HG03064 (cell line): Measurements from ENCODE around the gene PRICKLE3.

Source experiments
- ATAC-seq: cut with Tn5 transposase; IDR thresholded peaks from one replicate; pipeline ENCODE4 v1.9.1; 2021; ENCODE audit warnings: low read depth; ENCODE audit not compliant: unreplicated experiment

PRICKLE3 gene, protein sequence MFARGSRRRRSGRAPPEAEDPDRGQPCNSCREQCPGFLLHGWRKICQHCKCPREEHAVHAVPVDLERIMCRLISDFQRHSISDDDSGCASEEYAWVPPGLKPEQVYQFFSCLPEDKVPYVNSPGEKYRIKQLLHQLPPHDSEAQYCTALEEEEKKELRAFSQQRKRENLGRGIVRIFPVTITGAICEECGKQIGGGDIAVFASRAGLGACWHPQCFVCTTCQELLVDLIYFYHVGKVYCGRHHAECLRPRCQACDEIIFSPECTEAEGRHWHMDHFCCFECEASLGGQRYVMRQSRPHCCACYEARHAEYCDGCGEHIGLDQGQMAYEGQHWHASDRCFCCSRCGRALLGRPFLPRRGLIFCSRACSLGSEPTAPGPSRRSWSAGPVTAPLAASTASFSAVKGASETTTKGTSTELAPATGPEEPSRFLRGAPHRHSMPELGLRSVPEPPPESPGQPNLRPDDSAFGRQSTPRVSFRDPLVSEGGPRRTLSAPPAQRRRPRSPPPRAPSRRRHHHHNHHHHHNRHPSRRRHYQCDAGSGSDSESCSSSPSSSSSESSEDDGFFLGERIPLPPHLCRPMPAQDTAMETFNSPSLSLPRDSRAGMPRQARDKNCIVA

DNA sequence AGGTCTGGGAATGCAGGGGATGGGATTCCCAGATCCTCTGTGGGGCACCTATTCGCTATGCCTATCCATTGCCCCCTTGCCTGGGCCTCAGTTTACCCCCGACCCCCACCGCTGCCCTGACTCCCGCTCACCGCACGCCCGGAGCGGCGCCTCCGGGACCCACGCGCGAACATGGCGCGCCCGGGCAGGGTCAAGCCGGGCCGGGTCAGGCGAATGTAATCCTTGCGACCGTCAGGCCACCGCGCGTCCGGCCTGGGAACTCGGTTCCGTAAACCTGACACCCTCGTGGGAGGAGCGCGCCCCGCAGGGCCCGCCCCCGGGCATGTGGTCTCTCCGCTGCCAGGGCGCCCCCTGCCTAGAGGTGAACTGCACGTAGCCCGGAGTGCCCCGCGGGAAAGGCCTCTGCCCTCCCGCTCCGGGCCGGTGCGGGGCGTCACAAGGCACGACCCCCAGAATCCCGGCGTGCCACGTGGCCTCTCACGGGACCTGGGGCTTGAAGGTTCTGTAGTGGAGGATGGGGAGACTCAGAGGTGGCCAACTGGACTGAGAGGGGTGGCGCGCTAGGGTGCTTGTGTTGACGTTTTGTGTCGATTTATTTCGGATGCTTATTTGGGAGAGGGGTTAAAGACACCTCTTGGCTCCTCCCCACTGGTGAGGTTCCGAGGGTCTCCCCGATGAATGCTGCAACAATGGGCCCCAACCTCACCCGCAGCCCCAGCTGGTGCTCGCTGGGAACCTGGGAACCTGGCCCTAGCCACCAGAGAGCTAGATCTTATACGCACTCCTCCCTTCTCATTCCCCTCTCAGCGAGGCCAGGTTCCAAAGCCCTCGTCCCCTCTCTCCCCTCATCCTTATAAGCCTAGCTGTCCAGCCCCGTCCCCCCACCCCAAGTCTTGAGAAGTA, at the start of gene PRICKLE3:
PRICKLE3 (minus strand) TSS at position 249 of the 903 bp plus-strand sequence; CDS start at position 173, 76 bp downstream.
- ATAC-seq, result peak; percentile 31

DNA sequence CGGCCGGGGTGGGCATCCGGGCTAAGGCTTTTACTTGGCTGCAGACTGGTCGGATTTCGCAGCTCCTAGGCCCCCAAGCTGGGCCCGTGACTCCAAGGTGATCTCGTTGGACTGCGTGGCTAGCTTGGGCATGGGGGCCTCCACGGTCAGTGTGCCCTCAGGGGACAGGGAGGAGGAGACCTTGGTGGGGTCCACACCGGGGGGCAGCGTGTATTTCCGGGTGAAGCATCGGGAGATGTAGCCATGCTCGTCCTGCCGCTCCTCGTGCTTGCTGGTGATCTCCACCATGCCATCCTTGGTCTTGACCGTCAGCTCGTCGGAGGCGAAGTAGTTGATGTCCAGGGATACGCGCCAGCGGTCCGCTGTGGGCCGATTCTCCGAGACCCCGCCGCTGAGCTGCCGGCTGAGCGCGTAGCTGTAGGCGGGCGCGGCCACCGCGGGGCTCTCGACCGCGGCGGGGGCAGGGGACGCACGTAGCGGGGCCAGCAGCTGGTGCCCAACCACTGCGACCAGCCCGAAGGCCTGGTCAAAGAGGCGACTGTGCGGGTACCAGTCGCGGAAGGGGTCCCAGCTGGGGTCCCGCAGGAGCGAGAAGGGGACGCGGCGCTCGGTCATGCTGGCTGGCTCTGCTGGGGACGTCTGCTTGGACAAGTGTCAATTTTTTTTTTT, 47.8 kb upstream of the PRICKLE3 start:
- ATAC-seq, result no peak

DNA sequence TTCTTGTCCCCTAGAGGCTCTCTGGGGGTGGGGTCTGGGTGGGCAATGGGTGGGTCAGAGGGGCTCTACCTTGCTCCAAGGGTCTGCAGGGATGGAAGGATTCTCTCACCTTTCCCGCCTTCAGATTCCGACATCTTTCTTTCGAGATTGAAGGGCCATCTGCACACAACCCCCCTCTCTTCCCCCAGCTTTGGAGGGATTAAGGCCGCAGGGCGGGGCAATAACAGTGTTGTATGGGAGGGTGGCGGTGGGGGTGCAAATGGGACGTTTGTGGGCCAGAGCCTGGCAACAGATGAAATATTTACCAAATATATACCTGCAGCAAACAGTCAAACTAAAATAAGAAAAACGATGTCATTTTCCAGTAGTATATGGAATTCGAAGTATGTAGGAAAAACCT, 47.0 kb upstream of the PRICKLE3 start, which contains the start of gene CACNA1F:
CACNA1F (minus strand) TSS at position 165 of the 400 bp plus-strand sequence; CDS start at position 134, 31 bp downstream.
- no peak for ATAC-seq

DNA sequence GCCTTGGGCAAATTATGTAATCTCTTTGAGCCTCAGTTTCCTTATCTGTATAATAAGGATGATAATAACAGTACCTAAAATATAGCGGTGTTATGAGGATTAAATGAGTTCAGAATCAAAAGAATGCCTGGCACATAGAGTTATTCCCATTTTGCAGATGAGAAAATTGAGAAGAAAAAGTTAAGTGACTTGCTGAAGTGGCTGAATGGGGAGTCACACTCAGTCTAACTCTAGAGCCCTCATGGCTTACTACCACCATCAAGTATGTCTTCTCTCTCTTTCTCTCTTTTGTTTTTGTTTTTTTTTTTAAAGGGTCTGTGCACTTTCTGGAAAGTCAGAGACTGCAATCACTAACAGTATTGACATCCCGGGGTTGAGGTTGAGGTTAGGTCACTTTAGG, 46.4 kb upstream of the PRICKLE3 start:
- ATAC-seq, result no peak

DNA sequence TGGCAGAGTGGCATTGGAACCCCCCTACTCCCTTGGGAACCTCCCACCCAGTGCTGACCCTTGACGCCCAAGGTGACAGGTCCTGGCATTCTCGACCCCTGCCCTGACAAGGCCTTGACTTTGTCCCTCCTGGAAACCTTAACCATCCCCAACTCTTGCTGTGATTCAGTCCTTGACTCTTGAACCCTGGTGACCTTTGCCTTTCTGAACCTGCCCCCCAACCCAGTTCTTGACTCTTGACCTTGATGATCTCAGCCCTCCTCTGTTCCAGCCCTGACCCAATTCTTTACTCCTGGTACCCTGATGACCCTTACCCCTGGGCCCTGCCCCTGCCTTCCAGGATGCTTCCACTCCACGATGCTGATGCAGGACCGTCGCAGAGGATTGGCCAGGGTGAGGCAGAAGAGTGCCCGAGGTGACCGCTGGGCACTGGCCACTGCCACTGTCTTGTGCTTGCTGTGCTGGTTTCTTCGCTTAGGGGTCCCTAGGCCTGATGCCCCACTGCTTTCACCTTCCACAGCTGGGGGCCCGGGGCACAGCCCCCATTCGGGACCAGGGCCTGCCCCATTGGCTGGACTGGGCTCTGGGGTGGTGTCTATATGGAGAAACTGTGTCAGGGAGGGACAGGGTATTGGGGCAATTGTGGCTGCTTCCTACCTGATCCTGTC, 45.3 kb upstream of the PRICKLE3 start:
- no peak for ATAC-seq

DNA sequence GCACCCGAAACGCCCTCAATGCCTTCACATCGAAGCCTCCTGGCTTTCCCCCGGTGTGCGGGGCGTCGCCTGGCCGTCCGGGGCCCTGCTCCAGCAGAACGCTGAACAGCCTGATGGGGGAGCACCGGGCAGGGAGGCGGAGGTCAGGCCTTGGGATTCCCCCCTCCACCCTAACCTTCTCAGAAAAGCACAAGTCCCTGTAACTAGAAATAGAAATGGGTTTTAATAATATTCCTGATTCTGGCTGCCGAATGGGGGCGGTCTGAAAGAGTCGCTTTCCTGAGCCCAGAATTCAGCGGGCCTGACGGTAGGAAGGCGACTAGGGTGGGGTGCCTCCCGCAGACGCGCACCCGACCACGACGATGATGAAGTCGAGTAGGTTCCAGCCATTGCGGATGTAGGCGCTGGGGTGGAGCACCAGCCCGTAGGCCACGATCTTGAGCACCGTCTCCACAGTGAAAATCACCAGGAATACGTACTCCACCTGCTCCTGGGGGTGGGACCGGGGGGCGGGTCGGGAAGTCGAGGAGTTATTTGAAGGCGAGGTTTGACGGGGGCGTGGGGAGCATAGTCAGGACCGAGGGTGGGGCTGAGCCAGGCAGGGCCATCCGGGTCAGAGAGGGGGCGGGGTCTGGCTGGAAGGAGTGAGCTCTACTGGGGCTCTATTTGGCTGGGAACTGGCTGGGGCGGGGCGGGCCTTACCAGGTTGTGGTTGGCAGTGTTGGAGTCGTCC, 44.5 kb upstream of the PRICKLE3 start:
- no peak for ATAC-seq

DNA sequence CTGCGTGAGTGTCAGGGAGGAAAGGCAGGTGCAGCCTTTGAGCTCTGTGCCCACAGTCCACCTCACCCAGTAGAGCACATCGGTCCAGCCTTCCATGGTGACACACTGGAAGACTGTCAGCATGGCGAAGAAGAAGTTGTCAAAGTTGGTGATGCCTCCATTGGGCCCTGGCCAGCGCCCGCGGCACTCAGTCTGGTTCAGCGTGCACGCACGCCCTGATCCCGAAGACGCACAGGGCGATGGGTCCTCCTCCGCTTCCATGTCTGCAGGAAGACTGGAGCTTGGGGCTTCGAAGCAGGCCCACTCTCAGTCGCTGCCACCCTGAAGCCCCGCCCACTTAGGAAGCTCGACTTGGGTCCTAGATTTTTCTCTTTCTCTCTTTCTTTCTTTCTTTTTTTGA, 42.0 kb upstream of the PRICKLE3 start:
- no peak for ATAC-seq

DNA sequence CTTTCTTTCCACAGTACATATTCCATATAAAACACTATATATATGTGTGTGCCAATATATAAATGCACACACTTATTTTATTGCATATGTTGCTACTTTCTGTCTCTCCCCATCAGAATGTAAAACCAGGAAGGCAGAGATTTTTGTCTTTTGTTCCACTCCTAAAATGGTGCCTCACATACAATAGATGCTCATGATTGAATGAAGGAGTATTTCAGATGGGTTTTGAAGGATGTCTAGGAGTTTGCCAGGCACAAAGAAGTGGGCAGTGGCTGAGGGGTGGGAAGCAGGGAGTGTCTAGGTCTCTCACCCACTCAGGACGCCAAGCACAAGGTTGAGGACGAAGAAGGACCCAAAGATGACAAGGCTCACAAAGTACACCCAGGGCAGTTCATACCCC, 41.6 kb upstream of the PRICKLE3 start:
- ATAC-seq, result no peak

DNA sequence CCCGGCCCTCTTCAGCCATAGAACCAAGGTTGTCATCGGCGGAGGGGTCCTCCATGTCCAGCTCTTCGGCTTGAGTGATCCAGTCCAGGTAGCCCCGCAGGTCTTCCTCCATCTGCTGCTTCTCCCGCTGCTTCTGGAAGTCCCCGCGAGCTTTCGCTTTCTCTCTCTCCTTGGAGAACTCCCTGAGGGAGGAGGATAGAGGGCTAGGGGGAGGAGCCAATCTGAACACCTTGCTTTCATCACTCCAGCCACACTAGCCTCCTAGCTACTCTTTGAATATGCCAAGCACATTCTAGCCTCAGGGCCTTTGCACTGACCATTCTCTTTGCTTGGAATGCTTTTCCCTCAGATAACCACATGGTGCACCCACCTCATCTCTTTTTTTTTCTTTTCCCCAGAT, 40.8 kb upstream of the PRICKLE3 start:
- ATAC-seq, result no peak

DNA sequence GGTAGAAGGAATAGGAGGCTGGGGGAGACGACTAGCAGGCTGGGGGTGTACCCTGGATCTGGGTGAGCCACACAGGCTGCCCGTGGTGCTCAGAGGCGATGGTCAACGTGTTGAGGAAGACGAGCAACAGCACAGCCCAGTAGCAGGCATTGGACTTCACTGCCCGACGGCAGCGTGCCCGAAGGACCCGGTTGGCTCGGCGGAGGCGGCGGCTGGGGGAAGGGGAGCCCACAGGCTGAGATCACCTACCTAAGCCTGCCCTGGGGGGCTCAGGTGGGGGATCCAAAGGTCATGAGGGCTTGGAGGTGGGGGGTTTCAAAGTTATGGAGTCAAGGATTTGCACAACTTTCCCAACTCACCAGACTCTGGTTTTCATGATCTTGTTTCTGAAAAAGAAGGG, 39.7 kb upstream of the PRICKLE3 start:
- ATAC-seq, result no peak

DNA sequence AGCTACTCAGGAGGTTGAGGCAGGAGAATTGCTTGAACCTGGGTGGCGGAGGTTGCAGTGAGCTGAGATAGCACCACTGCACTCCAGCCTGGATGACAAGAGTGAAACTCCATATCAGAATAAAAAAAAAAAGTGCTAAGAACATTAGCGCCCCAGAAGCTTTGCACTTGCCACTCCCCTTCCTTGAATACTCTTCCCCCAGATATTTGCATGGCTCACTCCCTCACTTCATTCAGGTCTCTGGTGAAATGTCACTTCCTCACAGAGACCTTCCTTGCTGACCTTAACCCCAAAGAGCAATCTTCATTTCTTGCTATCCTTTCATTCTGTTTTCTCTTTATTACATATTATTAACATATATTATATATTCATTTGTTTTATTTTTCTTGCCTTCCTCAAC, 35.7 kb upstream of the PRICKLE3 start:
- no peak for ATAC-seq

DNA sequence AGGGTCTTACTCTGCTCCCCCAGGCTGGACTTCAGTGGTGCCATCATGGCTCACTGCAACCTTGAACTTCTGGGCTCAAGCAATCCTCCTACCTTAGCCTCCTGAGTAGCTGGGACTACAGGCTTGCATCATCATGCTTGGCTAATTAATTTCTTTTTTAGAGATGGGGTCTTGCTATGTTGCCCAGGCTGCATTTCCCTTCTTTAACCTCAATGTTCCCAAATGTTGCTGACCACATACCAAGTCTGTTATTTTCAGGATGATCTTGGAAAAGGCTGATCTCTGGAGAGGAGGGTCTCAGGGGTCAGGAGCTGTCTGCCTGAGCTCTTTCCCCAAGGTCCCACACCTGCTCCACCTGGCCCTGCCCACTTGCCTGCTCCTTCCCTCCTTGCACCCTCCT, 33.9 kb upstream of the PRICKLE3 start:
- ATAC-seq, result no peak

DNA sequence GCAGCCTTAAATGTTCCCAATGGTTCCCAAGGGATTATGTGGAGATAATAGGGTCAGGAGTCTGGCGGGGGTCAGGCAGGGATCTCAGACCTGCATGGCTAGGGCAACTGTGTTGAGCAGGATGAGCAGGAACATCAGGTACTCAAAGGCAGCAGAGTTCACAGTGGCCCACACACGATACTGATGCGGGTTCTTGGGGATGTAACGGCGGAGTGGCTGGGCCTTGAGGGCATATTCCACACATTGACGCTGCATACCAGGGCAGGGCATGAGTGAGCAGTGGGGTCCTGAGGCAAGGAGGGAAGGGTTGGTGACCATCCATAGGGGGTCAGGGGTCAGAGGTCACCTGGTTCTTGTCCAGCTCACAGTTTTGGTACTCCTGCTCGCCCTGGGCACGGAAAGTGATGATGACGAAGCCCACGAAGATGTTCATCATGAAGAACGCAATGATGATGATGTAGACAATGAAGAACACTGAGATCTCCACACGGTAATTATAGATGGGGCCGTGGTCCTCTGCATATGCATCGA, 28.9 kb upstream of the PRICKLE3 start:
- ATAC-seq, result no peak

DNA sequence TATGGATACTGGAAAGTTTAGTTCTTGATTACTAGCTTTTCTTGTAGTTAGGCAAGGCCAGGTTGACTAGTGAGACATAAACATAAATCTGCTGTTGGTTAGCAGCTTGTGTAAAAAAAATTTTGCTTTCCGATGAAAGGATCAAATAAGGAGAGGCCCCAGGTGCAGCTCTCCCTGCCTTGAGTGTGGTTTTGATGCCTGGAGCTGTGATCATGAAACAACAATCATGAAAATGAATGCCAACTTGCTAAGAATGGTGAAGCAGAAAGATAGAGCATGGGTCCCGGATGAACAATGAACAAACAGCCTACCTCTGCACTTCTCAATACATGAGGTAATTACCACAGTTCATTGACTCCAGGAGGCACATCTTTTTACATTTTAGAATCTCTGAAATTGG, 28.2 kb upstream of the PRICKLE3 start:
- ATAC-seq, result no peak

DNA sequence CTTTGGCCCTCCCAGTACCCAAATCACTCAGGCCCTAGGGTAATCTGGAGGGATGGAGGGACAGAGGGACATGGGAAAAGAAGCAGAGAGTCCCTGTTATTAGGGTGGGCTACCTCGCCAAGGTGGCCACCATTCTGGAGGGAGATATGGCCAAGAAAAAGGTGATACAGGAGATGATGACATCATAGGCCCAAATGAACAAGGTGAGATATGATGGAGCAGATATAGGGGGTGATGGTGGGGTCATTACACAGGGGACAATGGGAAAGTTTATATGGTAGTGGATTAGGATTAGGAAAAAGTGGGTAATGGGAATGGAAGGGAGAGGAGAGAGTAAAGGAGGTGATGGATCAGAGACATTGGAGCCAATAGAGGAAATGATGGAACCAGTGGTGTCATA, 26.7 kb upstream of the PRICKLE3 start:
- no peak for ATAC-seq

DNA sequence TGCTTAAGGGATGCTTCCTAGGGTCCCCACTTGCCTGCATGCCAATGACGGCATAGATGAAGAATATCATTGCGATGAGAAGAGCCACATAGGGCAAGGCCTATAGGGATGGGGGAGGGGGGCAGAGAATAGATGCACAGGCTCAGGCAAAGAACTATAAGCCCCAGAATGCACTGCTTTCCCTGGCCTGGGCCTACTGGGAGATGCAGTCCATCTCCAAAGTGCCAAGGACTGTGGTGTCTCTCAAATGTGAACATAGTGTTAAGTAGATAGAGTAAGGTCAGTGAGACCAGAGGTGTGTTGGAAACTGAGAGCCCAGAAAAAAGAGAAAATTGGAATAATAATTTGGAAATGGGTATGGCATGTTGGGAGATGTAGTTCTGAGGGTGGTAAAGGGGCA, 26.0 kb upstream of the PRICKLE3 start:
- no peak for ATAC-seq

DNA sequence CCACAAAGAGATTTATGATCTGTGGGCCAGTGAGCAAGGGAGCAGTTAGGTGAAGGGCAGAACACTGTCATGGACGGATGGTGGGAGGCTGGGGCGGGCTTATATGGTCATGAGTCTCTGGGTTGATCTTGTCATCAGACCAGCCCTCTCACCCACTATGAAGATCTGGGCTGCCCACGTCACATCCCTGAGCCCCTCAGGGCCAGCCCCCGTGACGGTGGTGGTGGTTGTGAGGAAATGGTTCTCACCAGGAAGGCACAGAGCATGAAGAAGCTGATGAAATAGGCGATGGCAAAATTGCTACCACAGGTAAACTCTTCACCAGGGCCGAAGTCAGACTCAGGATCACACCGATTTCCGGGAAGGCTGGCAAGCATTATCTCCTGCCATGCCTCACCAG, 24.9 kb upstream of the PRICKLE3 start:
- no peak for ATAC-seq

DNA sequence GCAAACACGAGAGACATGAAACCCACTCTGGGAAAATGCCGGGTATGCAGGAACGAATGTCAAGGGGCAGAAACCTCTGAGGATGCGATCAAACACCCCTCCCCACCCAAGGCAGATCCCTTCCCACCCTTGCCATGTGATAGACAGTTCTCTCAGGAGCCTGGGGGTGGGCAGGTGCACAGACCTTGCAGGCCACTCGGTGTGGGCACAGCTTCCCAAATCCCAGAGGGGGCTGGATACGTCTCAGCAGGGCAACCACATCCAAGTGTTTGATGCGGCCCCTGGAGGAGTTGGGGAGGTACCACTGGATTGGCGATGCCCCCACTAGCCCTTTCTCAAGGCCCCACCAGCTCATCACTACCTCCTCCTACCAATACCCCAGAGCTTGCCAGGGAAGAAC, 24.2 kb upstream of the PRICKLE3 start:
- ATAC-seq, result no peak
